Neural progenitor cell (in vitro differentiated cells): Measurements from ENCODE around the gene MPPED1. TPM values are rescaled to one million over a fixed set of nuclear protein-coding genes. Genes with fewer than 3 reads are reported as not detected.

Source experiments
- DNase-seq: peaks from one replicate; pipeline ENCODE4 v3.0.0-alpha.2; 2016; ENCODE audit warnings: low spot score
- H2AFZ ChIP-seq: fragments of 200-600 bp; sonication (generic); replicated peaks from 2 replicates; pipeline ENCODE4 v1.6.1; 2016; ENCODE audit warnings: antibody characterized with exemption
- H3F3A ChIP-seq: fragments of 200-600 bp; sonication (generic); 2 replicates; pipeline ENCODE4 v1.6.1; 2016; ENCODE audit warnings: antibody characterized with exemption, low read depth
- H3K27ac ChIP-seq: fragments of 200-600 bp; sonication (generic); 2 replicates; pipeline ENCODE4 v1.5.1; 2016; ENCODE audit warnings: mild to moderate bottlenecking
- H3K27me3 ChIP-seq: fragments of 200-600 bp; sonication (generic); 2 replicates; pipeline ENCODE4 v1.6.1; 2016; ENCODE audit warnings: mild to moderate bottlenecking, moderate library complexity
- H3K36me3 ChIP-seq: fragments of 200-600 bp; sonication (generic); 2 replicates; pipeline ENCODE4 v1.5.1; 2016
- H3K4me1 ChIP-seq: fragments of 200-600 bp; sonication (generic); 2 replicates; pipeline ENCODE4 v1.6.1; 2016; ENCODE audit warnings: mixed run types
- H3K4me2 ChIP-seq: fragments of 200-600 bp; sonication (generic); 2 replicates; pipeline ENCODE4 v1.6.1; 2016
- H3K4me3 ChIP-seq: fragments of 200-600 bp; sonication (generic); 2 replicates; pipeline ENCODE4 v1.5.1; 2016
- H3K79me2 ChIP-seq: fragments of 200-600 bp; sonication (generic); 2 replicates; pipeline ENCODE4 v1.6.1; 2016; ENCODE audit warnings: low read depth
- H3K9ac ChIP-seq: fragments of 200-600 bp; sonication (generic); 2 replicates; pipeline ENCODE4 v1.6.1; 2016
- H3K9me3 ChIP-seq: fragments of 200-600 bp; sonication (generic); 2 replicates; pipeline ENCODE4 v1.5.1; 2016; ENCODE audit warnings: low read depth
- H4K20me1 ChIP-seq: fragments of 200-600 bp; sonication (generic); 2 replicates; pipeline ENCODE4 v1.6.1; 2016; ENCODE audit warnings: low read depth
- H3K27ac Mint-ChIP-seq: 3 replicates; pipeline ENCODE4 v1.8.0; 2021; ENCODE audit warnings: mixed read lengths
- H3K27me3 Mint-ChIP-seq: 2 replicates; pipeline ENCODE4 v1.8.0; 2022; ENCODE audit warnings: low read depth, mild to moderate bottlenecking, inconsistent platforms, moderate library complexity, mixed read lengths; ENCODE audit not compliant: insufficient read depth
- H3K36me3 Mint-ChIP-seq: 3 replicates; pipeline ENCODE4 v1.8.0; 2021; ENCODE audit warnings: mixed read lengths
- H3K4me1 Mint-ChIP-seq: 3 replicates; pipeline ENCODE4 v1.8.0; 2021; ENCODE audit warnings: mixed read lengths
- H3K4me3 Mint-ChIP-seq: 3 replicates; pipeline ENCODE4 v1.8.0; 2021; ENCODE audit warnings: mild to moderate bottlenecking, moderate library complexity, mixed read lengths
- H3K9me3 Mint-ChIP-seq: 3 replicates; pipeline ENCODE4 v1.8.0; 2020; ENCODE audit warnings: mixed read lengths
- CTCF ChIP-seq: fragments of 200-600 bp; sonication (generic); IDR thresholded peaks from 2 replicates; pipeline ENCODE4 v1.5.1; 2017; ENCODE audit warnings: antibody characterized with exemption, mild to moderate bottlenecking
- EZH2 ChIP-seq: fragments of 200-600 bp; sonication (generic); IDR thresholded peaks from 2 replicates; pipeline ENCODE4 v1.6.1; 2017; ENCODE audit warnings: antibody characterized with exemption, mild to moderate bottlenecking, moderate library complexity
- EZH2phosphoT487 ChIP-seq: fragments of 200-600 bp; sonication (generic); IDR thresholded peaks from 2 replicates; pipeline ENCODE4 v1.6.1; 2017; ENCODE audit warnings: antibody characterized with exemption
- total RNA-seq: library from RNA; depleted of rRNA; stranded (reverse); fragments of >200 nt; gene quantifications from 2 replicates; pipeline ENCODE4 v1.2.3, GENCODE V29; 2015; ENCODE audit warnings: low replicate concordance

The MPPED1 gene
- total RNA-seq, 1 donor from 2014 or later = 2.0 TPM

- no peak for DNase-seq
- Mint-ChIP-seq H3K9me3 (peaks cover 17% of the 10 kb centered on the region), H3K4me1 (peaks cover 2% of the 10 kb centered on the region), H3K27ac (no peak overlapping the region), H3K36me3 (peaks cover 5% of the 10 kb centered on the region), H3K27me3 (peaks cover 2% of the 10 kb centered on the region), H3K4me3 (no peak overlapping the region)
- H3F3A ChIP-seq = no peaks in the 10 kb centered on the region
- H3K27ac ChIP-seq = no peak overlapping the region
- no peak overlapping the region for H2AFZ ChIP-seq
- H3K4me1 ChIP-seq = no peaks in the 10 kb centered on the region
- no peaks in the 10 kb centered on the region for H3K27me3 ChIP-seq
- H3K79me2 ChIP-seq = no peaks in the 10 kb centered on the region
- no peak for TF ChIP-seq CTCF
- no peak for TF ChIP-seq EZH2
- TF ChIP-seq EZH2phosphoT487 = no peak
- H3K9ac ChIP-seq = no peak overlapping the region
- no peaks in the 10 kb centered on the region for H4K20me1 ChIP-seq
- H3K9me3 ChIP-seq = no peaks in the 10 kb centered on the region
- no peak overlapping the region for H3K4me2 ChIP-seq
- no peak overlapping the region for H3K4me3 ChIP-seq
- H3K36me3 ChIP-seq = no peaks in the 10 kb centered on the region
These were observed 143.0 kb downstream of the MPPED1 start for GRCh38 chr22:43554694-43555365.

GRCh38 chr22:43555561-43556515 lies 144.0 kb downstream of the MPPED1 start:
- Histone ChIP-seq H3K4me3 (no peak overlapping the region), H3F3A (no peaks in the 10 kb centered on the region), H3K4me2 (no peak overlapping the region), H2AFZ (no peak overlapping the region), H3K4me1 (no peaks in the 10 kb centered on the region), H3K9me3 (no peaks in the 10 kb centered on the region), H4K20me1 (no peaks in the 10 kb centered on the region), H3K9ac (no peak overlapping the region), H3K27me3 (no peaks in the 10 kb centered on the region), H3K36me3 (no peaks in the 10 kb centered on the region), H3K27ac (no peak overlapping the region), H3K79me2 (no peaks in the 10 kb centered on the region)
- Mint-ChIP-seq H3K4me3 (no peak overlapping the region), H3K27ac (no peak overlapping the region), H3K9me3 (peaks cover 17% of the 10 kb centered on the region), H3K27me3 (peaks cover 2% of the 10 kb centered on the region), H3K36me3 (peaks cover 5% of the 10 kb centered on the region), H3K4me1 (no peaks in the 10 kb centered on the region)
- no peak for DNase-seq
- no peak for TF ChIP-seq EZH2
- no peak for TF ChIP-seq CTCF
- TF ChIP-seq EZH2phosphoT487 = no peak

Other genes with a start within 250 kb of the MPPED1 start
- 27.8 and 73.2 TPM in 2 replicates for gene TTLL12, start 224.9 kb upstream of the MPPED1 start, total RNA-seq
- gene SCUBE1, start 68.6 kb upstream of the MPPED1 start, total RNA-seq = 25.9 and 35.3 TPM in 2 replicates